Endothelial cell of umbilical vein (primary cell): ENCODE measurements around the gene MRO. TPM values are rescaled to one million over a fixed set of nuclear protein-coding genes. Genes with fewer than 3 reads are reported as not detected.
A peak's percentile ranks its signal among the peaks of the same experiment; 100 is the strongest.

Experiments
- Bru-seq: library from RNA; stranded (reverse); fragments of 400-500 nt; gene quantifications from one replicate; lab custom pipeline; 2021; lab: Mats Ljungman, UMichigan
- BruChase-seq, 2 experiments: library from RNA; stranded (reverse); fragments of 400-500 nt; gene quantifications; one replicate each; lab custom pipeline; 2021; lab: Mats Ljungman, UMichigan
- BruUV-seq: library from RNA; stranded (reverse); fragments of 400-500 nt; replicated peaks from 2 replicates; lab custom pipeline; 2021; lab: Mats Ljungman, UMichigan
- CTCF ChIA-PET: fragments of 300-600, 350-600 bp; sonication (Branson Sonifier 250); formaldehyde crosslinking; loops from one replicate; lab custom pipeline; 2021; ENCODE audit warnings: antibody characterized with exemption, inconsistent platforms; lab: Charles Lee
- POLR2A ChIA-PET: fragments of 300-600, 350-600 bp; sonication (Branson Sonifier 250); formaldehyde crosslinking; loops from one replicate; lab custom pipeline; 2021; ENCODE audit warnings: antibody characterized with exemption, inconsistent platforms; lab: Charles Lee
- DNase-seq: peaks from one replicate; pipeline ENCODE4 v3.0.0-alpha.2; 2011; ENCODE audit warnings: low read depth, low spot score
- FAIRE-seq: peaks from 2 replicates; lab custom pipeline; 2011; peaks lifted over from hg19 to GRCh38; lab: Jason Lieb, UNC
- H2AFZ ChIP-seq: 2 replicates; pipeline ENCODE4 v1.6.0; 2012; ENCODE audit warnings: low read depth, low read length, control low read depth, inconsistent platforms
- H3K27ac ChIP-seq: 2 replicates; pipeline ENCODE4 v1.5.1; 2011; ENCODE audit warnings: low read depth, mild to moderate bottlenecking, control low read depth, low read length, moderate library complexity; ENCODE audit not compliant: insufficient read depth
- H3K27me3 ChIP-seq, 2 experiments: 2 replicates each; pipeline versions ENCODE4 v1.6.0 to v1.6.1; 2011; ENCODE audit warnings: low read length in 2 of 2, mixed read lengths in 1 of 2; ENCODE audit not compliant: control insufficient read depth in 2 of 2, insufficient read depth in 2 of 2
- H3K36me3 ChIP-seq, 2 experiments: 2 replicates in 1 of 2; 3 replicates in 1 of 2; pipeline ENCODE4 v1.5.1; 2011; ENCODE audit warnings: low read length in 2 of 2, mild to moderate bottlenecking in 1 of 2, moderate library complexity in 1 of 2; ENCODE audit not compliant: control insufficient read depth in 2 of 2, insufficient read depth in 2 of 2; ENCODE audit errors: extremely low read depth in 1 of 2
- H3K4me1 ChIP-seq: 3 replicates; pipeline ENCODE4 v1.5.1; 2011; ENCODE audit warnings: mild to moderate bottlenecking, low read length; ENCODE audit not compliant: control insufficient read depth, insufficient read depth; ENCODE audit errors: extremely low read depth
- H3K4me2 ChIP-seq: 2 replicates; pipeline ENCODE4 v1.6.1; 2011; ENCODE audit warnings: low read length, control low read depth, mixed read lengths; ENCODE audit not compliant: insufficient read depth
- H3K4me3 ChIP-seq, 3 experiments: fragments of 200-600 bp in 1 of 3; sonication (generic), shearing (Covaris generic) in 1 of 3; replicated peaks in 1 of 3; 2 replicates each; pipeline ENCODE4 v1.5.1; 2011 to 2016; ENCODE audit warnings: control low read depth in 3 of 3, low read length in 3 of 3, mild to moderate bottlenecking in 2 of 3, inconsistent platforms in 1 of 3, low read depth in 1 of 3, moderate library complexity in 1 of 3; ENCODE audit not compliant: insufficient read depth in 1 of 3
- H3K79me2 ChIP-seq: 2 replicates; pipeline ENCODE4 v1.6.0; 2012; ENCODE audit warnings: low read length, inconsistent platforms; ENCODE audit not compliant: control insufficient read depth, insufficient read depth
- H3K9ac ChIP-seq: replicated peaks from 2 replicates; pipeline ENCODE3; 2011; ENCODE audit warnings: low read length, control low read depth; ENCODE audit not compliant: insufficient read depth; ENCODE audit errors: extremely low read depth
- H3K9me1 ChIP-seq: replicated peaks from 3 replicates; pipeline ENCODE4 v1.6.0; 2011; ENCODE audit warnings: mild to moderate bottlenecking, low read length; ENCODE audit not compliant: control insufficient read depth, insufficient read depth; ENCODE audit errors: extremely low read depth
- H3K9me3 ChIP-seq: replicated peaks from 2 replicates; pipeline ENCODE4 v1.5.1; 2012; ENCODE audit warnings: low read length, inconsistent platforms; ENCODE audit not compliant: control insufficient read depth, insufficient read depth
- H4K20me1 ChIP-seq: replicated peaks from 2 replicates; pipeline ENCODE3; 2011; ENCODE audit warnings: mild to moderate bottlenecking, low read length; ENCODE audit not compliant: control insufficient read depth, insufficient read depth; ENCODE audit errors: extremely low read depth
- JUN ChIP-seq: IDR thresholded peaks from 2 replicates; pipeline ENCODE4 v1.6.1; 2011; ENCODE audit warnings: borderline replicate concordance, low read depth; ENCODE audit not compliant: insufficient read length, insufficient read depth
- dilution Hi-C: fragments of 300-500 bp; cut with MboI; formaldehyde crosslinking; loops from one replicate; pipeline ENCODE4 v1.15.0; 2019; ENCODE audit warnings: low sequenced_read_pairs; ENCODE audit not compliant: extremely low pct_ligation_motif_present
- intact Hi-C: fragments of 100-400 bp; cut with micrococcal nuclease; formaldehyde crosslinking; loops from one replicate; pipeline ENCODE4 v1.10.0; 2022
- long read RNA-seq: library from polyadenylated mRNA; stranded (forward); transcript quantifications from one replicate; pipeline ENCODE4 v2.0.0, GENCODE V29; 2021
- polyA minus RNA-seq, 3 experiments: library from RNA; depleted of rRNA, polyadenylated mRNA; stranded (reverse); fragments of >200 nt; gene quantifications; 1 replicate in 1 of 3; 2 replicates in 2 of 3; pipeline ENCODE4 v1.2.3, GENCODE V29; 2011
- polyA plus RNA-seq, 4 experiments: library from polyadenylated mRNA; depleted of rRNA in 3 of 4; stranded (reverse) in 3 of 4; unstranded in 1 of 4; fragments of >200 nt; gene quantifications; 2 replicates each; pipeline versions ENCODE4 v1.2.1 to v1.2.3, GENCODE V29; 2011 to 2012; ENCODE audit warnings: missing spikeins in 1 of 4
- total RNA-seq: library from RNA; stranded (reverse); gene quantifications from 2 replicates; pipeline ENCODE4 v1.2.3, GENCODE V29; 2021
- TF ChIP-seq, protein P1 (sequence below), 2 donors: IDR thresholded peaks; 1 replicate in 1 of 2; 2 replicates in 1 of 2; pipeline ENCODE4 v1.5.1; 2011; ENCODE audit warnings: low read length in 2 of 2, mild to moderate bottlenecking in 2 of 2, moderate library complexity in 2 of 2, control low read depth in 1 of 2, inconsistent platforms in 1 of 2, low read depth in 1 of 2; ENCODE audit not compliant: insufficient read depth in 1 of 2; ENCODE audit errors: extremely low read depth in 1 of 2

Gene MRO
- not detected in 2 replicates for total RNA-seq
- not detected in 2 replicates for polyA plus RNA-seq
- not detected in 2 replicates for polyA plus RNA-seq (2011; cell fraction: cytosol; rRNA removed)
- not detected in 2 replicates for polyA plus RNA-seq (2011; cell fraction: nucleus; rRNA removed)
- not detected in 2 replicates for polyA plus RNA-seq (2012)
- polyA minus RNA-seq: not detected in 2 replicates
- 0.72 TPM for polyA minus RNA-seq (2011; cell fraction: cytosol; rRNA and poly(A)+ RNA removed)
- not detected in 2 replicates for polyA minus RNA-seq (2011; cell fraction: nucleus; rRNA and poly(A)+ RNA removed)
- Bru-seq, nascent RNA: percentile 6 among the genes with signal in this experiment
- BruChase-seq, experiment 1, labeled RNA remaining after a 6-hour chase: not detected
- percentile 5 among the genes with signal in this experiment for BruChase-seq, experiment 2, labeled RNA remaining after a 2-hour chase
- long read RNA-seq: 0 reads

DNA sequence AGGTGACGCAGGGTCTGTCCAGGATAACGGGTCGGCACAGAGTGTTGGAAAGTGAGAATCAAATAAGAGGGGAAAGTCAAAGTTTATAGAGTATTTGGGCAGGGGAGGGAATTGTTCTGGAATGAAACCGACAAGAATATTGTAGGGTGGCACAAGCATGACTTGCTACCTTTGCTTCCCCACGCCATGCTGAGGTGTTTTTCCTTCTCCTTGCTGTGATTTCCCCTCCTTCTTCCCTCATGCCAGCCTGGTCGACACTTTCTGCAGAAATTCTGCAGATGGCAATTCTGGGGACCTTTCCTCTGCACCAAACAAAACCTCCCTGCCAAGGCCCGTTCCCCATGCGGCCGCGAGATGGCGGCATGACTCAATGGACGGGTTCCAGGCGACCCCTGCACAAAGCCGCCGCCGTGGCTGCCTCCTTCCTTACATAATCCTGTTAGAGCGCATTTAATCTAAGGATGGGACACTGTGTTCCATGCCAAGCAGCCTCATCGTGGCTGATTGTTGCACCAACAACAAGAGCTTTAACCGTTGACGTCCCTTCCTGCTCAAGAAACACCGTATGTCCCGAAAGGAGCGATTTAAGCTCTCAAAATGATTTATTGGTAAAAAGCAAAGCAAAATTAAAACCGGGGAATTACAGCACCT, at the start of gene MRO:
TSS of gene MRO (minus strand) at position 289 of the 651 bp plus-strand sequence. CDS start 10,616 bp downstream, outside the sequence.
- FAIRE-seq: peak; percentile 76
- H3K9ac ChIP-seq: no peak within 1 kb of the TSS

More for the DNA sequence above, at the start of gene MRO:
- Histone ChIP-seq H3K79me2 (no peaks in the 10 kb centered on the region), H4K20me1 (no peaks in the 10 kb centered on the region), H3K27me3 (peaks cover 2 to 6% of the 10 kb centered on the region in 2 experiments), H3K4me2 (peak within 1 kb of the TSS; percentile 7), H3K4me1 (no peaks in the 10 kb centered on the region), H3K9me3 (no peaks in the 10 kb centered on the region), H3K27ac (no peak within 1 kb of the TSS), H3K9me1 (no peaks in the 10 kb centered on the region), H3K4me3 (no peak within 1 kb of the TSS), H3K36me3 (no peaks in the 10 kb centered on the region), H2AFZ (peak within 1 kb of the TSS; percentile 23)
- DNase-seq: peak; percentile 78
- TF ChIP-seq, protein P1, sequence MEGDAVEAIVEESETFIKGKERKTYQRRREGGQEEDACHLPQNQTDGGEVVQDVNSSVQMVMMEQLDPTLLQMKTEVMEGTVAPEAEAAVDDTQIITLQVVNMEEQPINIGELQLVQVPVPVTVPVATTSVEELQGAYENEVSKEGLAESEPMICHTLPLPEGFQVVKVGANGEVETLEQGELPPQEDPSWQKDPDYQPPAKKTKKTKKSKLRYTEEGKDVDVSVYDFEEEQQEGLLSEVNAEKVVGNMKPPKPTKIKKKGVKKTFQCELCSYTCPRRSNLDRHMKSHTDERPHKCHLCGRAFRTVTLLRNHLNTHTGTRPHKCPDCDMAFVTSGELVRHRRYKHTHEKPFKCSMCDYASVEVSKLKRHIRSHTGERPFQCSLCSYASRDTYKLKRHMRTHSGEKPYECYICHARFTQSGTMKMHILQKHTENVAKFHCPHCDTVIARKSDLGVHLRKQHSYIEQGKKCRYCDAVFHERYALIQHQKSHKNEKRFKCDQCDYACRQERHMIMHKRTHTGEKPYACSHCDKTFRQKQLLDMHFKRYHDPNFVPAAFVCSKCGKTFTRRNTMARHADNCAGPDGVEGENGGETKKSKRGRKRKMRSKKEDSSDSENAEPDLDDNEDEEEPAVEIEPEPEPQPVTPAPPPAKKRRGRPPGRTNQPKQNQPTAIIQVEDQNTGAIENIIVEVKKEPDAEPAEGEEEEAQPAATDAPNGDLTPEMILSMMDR (IDR thresholded peaks at IDR 0.05; ENCODE audit: extremely low read depth in 1 of 2, insufficient read depth in 1 of 2, low read depth in 1 of 2, low read length in 2 of 2): peak; percentile 93 to 94
- TF ChIP-seq JUN: no peak
- POLR2A ChIA-PET: no interaction called here
- intact Hi-C loops (loop anchor here (1.0 kb wide), 6 partner anchors 16 to 290 kb away; partner anchors contain the start of gene SMAD4), dilution Hi-C loops (no loop called here)
- CTCF ChIA-PET: interaction anchor here (0.6 to 2.6 kb wide), 22 partner anchors 12 to 292 kb away, joined by 3 to 16 read pairs (median 4); partner anchors contain the start of genes ELAC1, ME2 and SMAD4
- no TSS peak for BruUV-seq
